ENCODE results near the gene DNA2. TPM values are rescaled to one million over a fixed set of nuclear protein-coding genes. Genes with fewer than 3 reads are reported as not detected.
"Not testable (repeated sequence)": the region's sequence is repeated elsewhere in the genome, so short reads cannot be mapped to it uniquely, and the experiment has no call there.

The DNA2 gene, protein sequence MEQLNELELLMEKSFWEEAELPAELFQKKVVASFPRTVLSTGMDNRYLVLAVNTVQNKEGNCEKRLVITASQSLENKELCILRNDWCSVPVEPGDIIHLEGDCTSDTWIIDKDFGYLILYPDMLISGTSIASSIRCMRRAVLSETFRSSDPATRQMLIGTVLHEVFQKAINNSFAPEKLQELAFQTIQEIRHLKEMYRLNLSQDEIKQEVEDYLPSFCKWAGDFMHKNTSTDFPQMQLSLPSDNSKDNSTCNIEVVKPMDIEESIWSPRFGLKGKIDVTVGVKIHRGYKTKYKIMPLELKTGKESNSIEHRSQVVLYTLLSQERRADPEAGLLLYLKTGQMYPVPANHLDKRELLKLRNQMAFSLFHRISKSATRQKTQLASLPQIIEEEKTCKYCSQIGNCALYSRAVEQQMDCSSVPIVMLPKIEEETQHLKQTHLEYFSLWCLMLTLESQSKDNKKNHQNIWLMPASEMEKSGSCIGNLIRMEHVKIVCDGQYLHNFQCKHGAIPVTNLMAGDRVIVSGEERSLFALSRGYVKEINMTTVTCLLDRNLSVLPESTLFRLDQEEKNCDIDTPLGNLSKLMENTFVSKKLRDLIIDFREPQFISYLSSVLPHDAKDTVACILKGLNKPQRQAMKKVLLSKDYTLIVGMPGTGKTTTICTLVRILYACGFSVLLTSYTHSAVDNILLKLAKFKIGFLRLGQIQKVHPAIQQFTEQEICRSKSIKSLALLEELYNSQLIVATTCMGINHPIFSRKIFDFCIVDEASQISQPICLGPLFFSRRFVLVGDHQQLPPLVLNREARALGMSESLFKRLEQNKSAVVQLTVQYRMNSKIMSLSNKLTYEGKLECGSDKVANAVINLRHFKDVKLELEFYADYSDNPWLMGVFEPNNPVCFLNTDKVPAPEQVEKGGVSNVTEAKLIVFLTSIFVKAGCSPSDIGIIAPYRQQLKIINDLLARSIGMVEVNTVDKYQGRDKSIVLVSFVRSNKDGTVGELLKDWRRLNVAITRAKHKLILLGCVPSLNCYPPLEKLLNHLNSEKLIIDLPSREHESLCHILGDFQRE
- total RNA-seq = 50.2 and 54.3 TPM in 2 replicates

DNA sequence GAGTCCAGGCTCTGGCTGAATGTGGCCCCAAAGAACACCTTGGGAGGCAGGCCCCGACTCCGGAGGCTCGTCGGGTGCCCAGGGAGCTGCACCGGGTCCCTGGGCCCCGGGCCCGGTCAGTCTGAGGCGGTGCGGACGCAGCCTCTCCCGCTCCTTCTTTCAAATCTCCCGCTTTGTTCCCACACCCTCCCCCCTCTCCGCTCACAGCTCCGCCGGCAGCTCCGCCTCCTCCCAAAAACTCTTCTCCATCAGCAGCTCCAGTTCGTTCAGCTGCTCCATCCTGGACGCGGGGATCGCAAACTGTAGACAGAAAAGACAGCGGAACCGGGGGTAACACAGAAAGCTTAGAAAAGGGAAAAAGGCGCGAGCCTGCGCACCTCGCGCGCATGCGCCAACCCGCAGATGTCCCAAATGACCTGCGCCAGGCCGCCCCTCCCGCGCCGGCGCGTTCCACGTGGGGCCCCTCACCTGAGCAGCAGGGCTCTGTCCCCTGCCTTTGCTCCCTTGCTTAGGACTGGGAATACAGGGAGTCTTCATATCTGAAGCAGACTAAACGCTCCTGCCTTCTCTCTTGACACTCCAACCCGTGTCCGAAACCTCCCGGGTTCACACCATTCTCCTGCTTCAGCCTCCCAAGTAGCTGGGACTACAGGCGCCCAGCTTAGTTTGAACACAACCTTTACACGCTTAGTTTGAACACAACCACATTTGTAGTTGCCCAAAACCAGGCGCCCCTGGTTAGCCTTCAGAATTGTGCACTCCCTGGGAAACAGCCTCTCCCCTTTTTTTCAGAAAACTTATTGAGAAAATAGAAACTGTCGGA is at the start of gene DNA2:
Gene DNA2, minus strand, starts transcription at position 388 of the 823 bp plus-strand sequence. Its CDS starts 109 bp downstream, at position 279.
- peak within 1 kb of the TSS; percentile 95 for H3K27ac Mint-ChIP-seq
- H3K27me3 Mint-ChIP-seq (ENCODE audit: insufficient read depth) = no peaks in the 10 kb centered on the region
- H3K36me3 Mint-ChIP-seq (ENCODE audit: low read depth) = peaks cover 15% of the 10 kb centered on the region
- peak; percentile 71 for DNase-seq (ENCODE audit: low spot score)
- no peaks in the 10 kb centered on the region for H3K9me3 Mint-ChIP-seq
- H3K4me1 Mint-ChIP-seq (ENCODE audit: low read depth) = peaks cover 25% of the 10 kb centered on the region
- intact Hi-C loops (cut with micrococcal nuclease) = loop anchor here (1.0 to 2.0 kb wide), 6 partner anchors 21 to 429 kb away; partner anchors contain the start of genes CCAR1, DDX50, HNRNPH3 and PBLD
- peak within 1 kb of the TSS; percentile 96 for H3K4me3 Mint-ChIP-seq

DNA sequence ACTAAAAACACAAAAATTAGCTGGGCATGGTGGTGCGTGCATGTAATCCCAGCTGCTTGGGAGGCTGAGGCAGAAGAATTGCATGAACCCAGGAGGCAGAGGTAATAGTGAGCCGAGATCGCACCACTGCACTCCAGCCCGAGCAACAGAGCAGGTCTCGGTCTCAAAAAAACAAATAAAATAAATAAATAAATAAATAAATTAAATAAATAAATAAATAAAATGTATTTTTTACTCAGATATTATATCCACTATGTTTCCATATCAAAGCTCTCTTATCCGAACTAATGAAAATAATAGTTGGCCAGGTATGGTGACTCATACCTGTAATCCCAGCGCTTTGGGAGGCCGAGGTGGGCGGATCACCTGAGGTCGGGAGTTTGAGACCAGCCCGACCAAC is 46.8 kb upstream of the DNA2 start:
- DNase-seq (ENCODE audit: low spot score); intact Hi-C loops (cut with micrococcal nuclease); H3K4me3 Mint-ChIP-seq; H3K27me3 Mint-ChIP-seq (ENCODE audit: insufficient read depth); H3K27ac Mint-ChIP-seq; H3K4me1 Mint-ChIP-seq (ENCODE audit: low read depth); H3K36me3 Mint-ChIP-seq (ENCODE audit: low read depth); H3K9me3 Mint-ChIP-seq: not testable (repeated sequence)

DNA sequence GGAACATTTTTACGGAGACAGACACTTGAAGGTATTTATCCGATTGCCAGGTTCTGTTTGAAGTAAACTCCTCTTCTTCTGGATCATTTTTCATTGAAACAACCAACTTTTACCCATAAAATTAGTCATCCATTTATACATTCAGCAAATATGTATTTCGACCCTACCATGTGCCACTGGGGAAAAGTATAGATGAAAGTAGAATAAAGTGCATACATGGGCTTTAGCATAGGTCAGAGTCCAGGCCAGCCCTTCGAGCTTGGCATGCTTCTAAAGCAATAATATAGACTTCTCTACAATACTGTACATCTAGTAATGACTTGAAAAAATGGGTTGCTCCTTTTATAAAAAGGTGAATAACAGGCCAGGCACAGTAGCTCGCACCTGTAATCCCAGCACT is 45.4 kb upstream of the DNA2 start:
- no peak for DNase-seq (ENCODE audit: low spot score)
- Mint-ChIP-seq H3K36me3 (ENCODE audit: low read depth) (no peaks in the 10 kb centered on the region), H3K27ac (no peak overlapping the region), H3K4me1 (ENCODE audit: low read depth) (no peaks in the 10 kb centered on the region), H3K4me3 (no peak overlapping the region), H3K9me3 (no peaks in the 10 kb centered on the region), H3K27me3 (ENCODE audit: insufficient read depth) (no peaks in the 10 kb centered on the region)
- intact Hi-C loops (cut with micrococcal nuclease) = no loop called here

GRCh38 chr10:68516766-68517165 is 45.0 kb upstream of the DNA2 start:
- H3K27ac Mint-ChIP-seq = no peak overlapping the region
- H3K36me3 Mint-ChIP-seq (ENCODE audit: low read depth) = no peaks in the 10 kb centered on the region
- no peaks in the 10 kb centered on the region for H3K9me3 Mint-ChIP-seq
- H3K4me1 Mint-ChIP-seq (ENCODE audit: low read depth) = no peaks in the 10 kb centered on the region
- no peak overlapping the region for H3K4me3 Mint-ChIP-seq
- intact Hi-C loops (cut with micrococcal nuclease) = no loop called here
- no peaks in the 10 kb centered on the region for H3K27me3 Mint-ChIP-seq (ENCODE audit: insufficient read depth)
- no peak for DNase-seq (ENCODE audit: low spot score)

- H3K4me3 Mint-ChIP-seq; DNase-seq (ENCODE audit: low spot score); H3K27ac Mint-ChIP-seq; intact Hi-C loops (cut with micrococcal nuclease); H3K27me3 Mint-ChIP-seq (ENCODE audit: insufficient read depth); H3K9me3 Mint-ChIP-seq; H3K4me1 Mint-ChIP-seq (ENCODE audit: low read depth); H3K36me3 Mint-ChIP-seq (ENCODE audit: low read depth): not testable (repeated sequence)
Observed at GRCh38 chr10:68516216-68516615, 44.4 kb upstream of the DNA2 start.

DNA sequence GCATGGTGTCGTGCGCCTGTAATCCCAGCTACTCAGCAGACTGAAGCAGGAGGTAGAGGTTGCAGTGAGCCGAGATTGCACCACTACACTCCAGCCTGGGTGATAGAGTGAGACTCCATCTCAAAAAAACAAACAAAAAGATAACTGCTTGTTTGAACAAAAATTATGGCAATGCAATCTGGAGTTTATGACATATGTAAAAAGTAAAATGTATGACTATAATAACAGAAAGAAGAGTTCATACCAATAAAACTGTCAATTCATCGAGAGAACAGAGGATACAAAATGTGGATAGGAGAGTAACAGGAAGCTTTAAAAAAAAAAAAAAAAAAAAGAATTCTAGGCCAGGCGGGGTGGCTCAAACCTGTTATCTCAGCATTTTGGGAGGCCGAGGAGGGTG is 36.3 kb upstream of the DNA2 start:
- Mint-ChIP-seq H3K4me1 (ENCODE audit: low read depth) (no peaks in the 10 kb centered on the region), H3K4me3 (no peak overlapping the region), H3K27me3 (ENCODE audit: insufficient read depth) (no peaks in the 10 kb centered on the region), H3K9me3 (no peaks in the 10 kb centered on the region), H3K36me3 (ENCODE audit: low read depth) (peaks cover 3% of the 10 kb centered on the region), H3K27ac (no peak overlapping the region)
- intact Hi-C loops (cut with micrococcal nuclease) = no loop called here
- DNase-seq (ENCODE audit: low spot score) = no peak

- Mint-ChIP-seq H3K27me3 (ENCODE audit: insufficient read depth) (no peaks in the 10 kb centered on the region), H3K9me3 (no peaks in the 10 kb centered on the region), H3K4me3 (no peak overlapping the region), H3K4me1 (ENCODE audit: low read depth) (no peaks in the 10 kb centered on the region), H3K27ac (no peak overlapping the region), H3K36me3 (ENCODE audit: low read depth) (peaks cover 5% of the 10 kb centered on the region)
- no peak for DNase-seq (ENCODE audit: low spot score)
- intact Hi-C loops (cut with micrococcal nuclease) = no loop called here
Observed at GRCh38 chr10:68506411-68506810, 34.6 kb upstream of the DNA2 start.

GRCh38 chr10:68502846-68503245 is 31.1 kb upstream of the DNA2 start:
- H3K36me3 Mint-ChIP-seq (ENCODE audit: low read depth) = peaks cover 16% of the 10 kb centered on the region

GRCh38 chr10:68501691-68502090 is 29.9 kb upstream of the DNA2 start:
- Mint-ChIP-seq H3K4me3 (no peak overlapping the region), H3K27ac (no peak overlapping the region)

More at GRCh38 chr10:68502846-68503245, 31.1 kb upstream of the DNA2 start:
- intact Hi-C loops (cut with micrococcal nuclease) = no loop called here
- Mint-ChIP-seq H3K27me3 (ENCODE audit: insufficient read depth) (no peaks in the 10 kb centered on the region), H3K4me1 (ENCODE audit: low read depth) (no peaks in the 10 kb centered on the region), H3K9me3 (no peaks in the 10 kb centered on the region), H3K27ac (no peak overlapping the region), H3K4me3 (no peak overlapping the region)
- DNase-seq (ENCODE audit: low spot score) = no peak

GRCh38 chr10:68499544-68499943 is 27.8 kb upstream of the DNA2 start:
- H3K4me1 Mint-ChIP-seq (ENCODE audit: low read depth) = no peaks in the 10 kb centered on the region
- intact Hi-C loops (cut with micrococcal nuclease) = no loop called here
- no peak for DNase-seq (ENCODE audit: low spot score)
- no peak overlapping the region for H3K27ac Mint-ChIP-seq
- H3K27me3 Mint-ChIP-seq (ENCODE audit: insufficient read depth) = no peaks in the 10 kb centered on the region
- no peak overlapping the region for H3K4me3 Mint-ChIP-seq
- peaks cover 20% of the 10 kb centered on the region for H3K36me3 Mint-ChIP-seq (ENCODE audit: low read depth)
- H3K9me3 Mint-ChIP-seq = no peaks in the 10 kb centered on the region

More at GRCh38 chr10:68501691-68502090, 29.9 kb upstream of the DNA2 start:
- DNase-seq (ENCODE audit: low spot score) = no peak
- Mint-ChIP-seq H3K9me3 (no peaks in the 10 kb centered on the region), H3K36me3 (ENCODE audit: low read depth) (peaks cover 17% of the 10 kb centered on the region), H3K4me1 (ENCODE audit: low read depth) (no peaks in the 10 kb centered on the region), H3K27me3 (ENCODE audit: insufficient read depth) (no peaks in the 10 kb centered on the region)
- intact Hi-C loops (cut with micrococcal nuclease) = no loop called here

DNA sequence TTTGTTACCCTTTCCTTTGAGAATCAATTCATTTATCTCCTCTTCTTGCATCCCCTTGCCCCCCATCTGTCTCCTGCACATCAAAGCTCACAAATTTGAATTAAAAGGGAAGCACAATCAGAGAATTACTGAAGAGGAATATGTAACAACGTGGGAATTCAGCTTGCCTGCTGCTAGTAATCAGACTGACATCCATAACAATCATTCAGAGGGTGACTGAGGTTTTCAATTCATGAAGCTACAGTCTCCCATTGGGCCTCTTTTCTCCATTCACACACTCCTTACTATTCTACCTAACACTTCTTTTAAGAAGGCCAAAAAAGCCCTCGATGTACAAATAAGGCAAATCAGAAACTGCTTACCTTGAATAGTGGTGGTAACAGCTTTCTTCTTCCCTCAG is 24.3 kb upstream of the DNA2 start:
- intact Hi-C loops (cut with micrococcal nuclease) = no loop called here
- Mint-ChIP-seq H3K4me3 (no peak overlapping the region), H3K36me3 (ENCODE audit: low read depth) (peaks cover 21% of the 10 kb centered on the region), H3K9me3 (no peaks in the 10 kb centered on the region), H3K27me3 (ENCODE audit: insufficient read depth) (no peaks in the 10 kb centered on the region), H3K27ac (no peak overlapping the region), H3K4me1 (ENCODE audit: low read depth) (no peaks in the 10 kb centered on the region)
- DNase-seq (ENCODE audit: low spot score) = no peak

- no peaks in the 10 kb centered on the region for H3K27me3 Mint-ChIP-seq (ENCODE audit: insufficient read depth)
- peaks cover 18% of the 10 kb centered on the region for H3K36me3 Mint-ChIP-seq (ENCODE audit: low read depth)
- H3K27ac Mint-ChIP-seq = no peak overlapping the region
- H3K4me1 Mint-ChIP-seq (ENCODE audit: low read depth) = no peaks in the 10 kb centered on the region
- no peak overlapping the region for H3K4me3 Mint-ChIP-seq
- H3K9me3 Mint-ChIP-seq = no peaks in the 10 kb centered on the region
- DNase-seq (ENCODE audit: low spot score) = no peak
- intact Hi-C loops (cut with micrococcal nuclease) = no loop called here
Observed at GRCh38 chr10:68492118-68492517, 20.3 kb upstream of the DNA2 start.
